Smooth muscle cell (in vitro differentiated cells): ENCODE data around the gene DDR1. TPM values are rescaled to one million over a fixed set of nuclear protein-coding genes. Genes with fewer than 3 reads are reported as not detected.

Experiments used
- DNase-seq: peaks from one replicate; lab custom pipeline; 2025; ENCODE audit not compliant: unreplicated experiment; lab: John Stamatoyannopoulos, UW
- H2AFZ ChIP-seq: fragments of 200-600 bp; sonication (generic); 2 replicates; pipeline ENCODE4 v1.6.0; 2016; ENCODE audit warnings: antibody characterized with exemption, low read depth, mild to moderate bottlenecking
- H3F3A ChIP-seq: fragments of 200-600 bp; sonication (generic); 2 replicates; pipeline ENCODE4 v1.6.0; 2017; ENCODE audit warnings: antibody characterized with exemption, low read depth
- H3K27ac ChIP-seq: fragments of 200-600 bp; sonication (generic); 2 replicates; pipeline ENCODE4 v1.5.1; 2016; ENCODE audit warnings: low read depth, mild to moderate bottlenecking
- H3K27me3 ChIP-seq: fragments of 200-600 bp; sonication (generic); 2 replicates; pipeline ENCODE4 v1.6.1; 2016; ENCODE audit warnings: low read depth, mild to moderate bottlenecking
- H3K36me3 ChIP-seq: fragments of 200-600 bp; sonication (generic); 2 replicates; pipeline ENCODE4 v1.5.1; 2016; ENCODE audit warnings: low read depth
- H3K4me1 ChIP-seq: fragments of 200-600 bp; sonication (generic); 2 replicates; pipeline ENCODE4 v1.5.1; 2016; ENCODE audit warnings: low read depth
- H3K4me2 ChIP-seq: fragments of 200-600 bp; sonication (generic); 2 replicates; pipeline ENCODE4 v1.6.0; 2016; ENCODE audit warnings: mild to moderate bottlenecking
- H3K4me3 ChIP-seq: fragments of 200-600 bp; sonication (generic); 2 replicates; pipeline ENCODE4 v1.5.1; 2016; ENCODE audit warnings: mild to moderate bottlenecking
- H3K79me2 ChIP-seq: fragments of 200-600 bp; sonication (generic); 2 replicates; pipeline ENCODE4 v1.6.0; 2016; ENCODE audit warnings: low read depth, mild to moderate bottlenecking
- H3K9ac ChIP-seq: fragments of 200-600 bp; sonication (generic); 2 replicates; pipeline ENCODE4 v1.6.0; 2016; ENCODE audit warnings: low read depth
- H3K9me3 ChIP-seq: fragments of 200-600 bp; sonication (generic); replicated peaks from 2 replicates; pipeline ENCODE4 v1.5.1; 2016; ENCODE audit warnings: low read depth
- H4K20me1 ChIP-seq: fragments of 200-600 bp; sonication (generic); 2 replicates; pipeline ENCODE4 v1.6.0; 2016; ENCODE audit warnings: low read depth
- CTCF ChIP-seq: fragments of 200-600 bp; sonication (generic); IDR thresholded peaks from 2 replicates; pipeline ENCODE4 v1.5.1; 2017; ENCODE audit warnings: borderline replicate concordance, mild to moderate bottlenecking, antibody characterized with exemption; ENCODE audit not compliant: insufficient read depth, poor library complexity, severe bottlenecking
- whole genome bisulfite sequencing: methylation state at CpG from one replicate; pipeline ENCODE4 v1.1.7; 2016; ENCODE audit warnings: low lambda C conversion rate; 5-methylcytosine and 5-hydroxymethylcytosine counted together
- polyA plus RNA-seq: library from polyadenylated mRNA; unstranded; fragments of >200 nt; fragmentation: Nextera tagmentation; extraction: Ambion mirVana; gene quantifications from 2 replicates; pipeline ENCODE4 v1.2.1, GENCODE V29; 2016
- total RNA-seq: library from RNA; depleted of rRNA; stranded (reverse); fragments of >200 nt; gene quantifications from 2 replicates; pipeline ENCODE4 v1.2.3, GENCODE V29; 2014

DDR1 gene
- total and polyA plus RNA-seq, 2 experiments from 2014 or later, result 23.8 to 82.6 TPM

- H3K4me3 ChIP-seq, result no peak overlapping the region
- no peak overlapping the region for H3K27ac ChIP-seq
- H3F3A ChIP-seq, result peaks cover 18% of the 10 kb centered on the region
- H4K20me1 ChIP-seq, result peaks cover 9% of the 10 kb centered on the region
- TF ChIP-seq CTCF, result no peak
- no peak overlapping the region for H3K9ac ChIP-seq
- peak overlapping the region; percentile 72 for H3K4me2 ChIP-seq
- peak overlapping the region; percentile 71 for H2AFZ ChIP-seq
- no peak for DNase-seq
- no peaks in the 10 kb centered on the region for H3K27me3 ChIP-seq
- H3K4me1 ChIP-seq, result peaks cover 46% of the 10 kb centered on the region
- peaks cover 14% of the 10 kb centered on the region for H3K79me2 ChIP-seq
- H3K36me3 ChIP-seq, result no peaks in the 10 kb centered on the region
- no peaks in the 10 kb centered on the region for H3K9me3 ChIP-seq
- WGBS, result 34% methylated on average over 16 of the region's 16 CpGs
These were observed 3.5 kb upstream of the DDR1 start for GRCh38 chr6:30880698-30881252.

- Histone ChIP-seq H3K9ac (no peak overlapping the region), H3K27ac (peak overlapping the region; percentile 79), H3K4me1 (peaks cover 49% of the 10 kb centered on the region), H3K4me3 (no peak overlapping the region), H4K20me1 (peaks cover 14% of the 10 kb centered on the region), H3K4me2 (peak overlapping the region; percentile 96), H3K79me2 (peaks cover 19% of the 10 kb centered on the region), H3F3A (peaks cover 19% of the 10 kb centered on the region), H3K36me3 (no peaks in the 10 kb centered on the region), H3K9me3 (no peaks in the 10 kb centered on the region), H3K27me3 (no peaks in the 10 kb centered on the region), H2AFZ (peak overlapping the region; percentile 12)
- no peak for DNase-seq
- 32% methylated on average over 14 of the region's 14 CpGs for WGBS
- no peak for TF ChIP-seq CTCF
These were observed 2.7 kb upstream of the DDR1 start for GRCh38 chr6:30881392-30882203.

GRCh38 chr6:30882204-30882758 is 2.0 kb upstream of the DDR1 start:
- no peaks in the 10 kb centered on the region for H3K9me3 ChIP-seq

More at GRCh38 chr6:30882204-30882758, 2.0 kb upstream of the DDR1 start:
- Histone ChIP-seq H3K27ac (peak overlapping the region; percentile 79), H3K4me3 (no peak overlapping the region), H3K4me1 (peaks cover 56% of the 10 kb centered on the region), H3K36me3 (no peaks in the 10 kb centered on the region), H3F3A (peaks cover 17% of the 10 kb centered on the region), H2AFZ (no peak overlapping the region), H3K27me3 (no peaks in the 10 kb centered on the region), H4K20me1 (peaks cover 19% of the 10 kb centered on the region), H3K9ac (peak overlapping the region; percentile 28), H3K79me2 (peaks cover 26% of the 10 kb centered on the region), H3K4me2 (peak overlapping the region; percentile 96)
- TF ChIP-seq CTCF, result no peak
- WGBS, result 6% methylated on average over 8 of the region's 8 CpGs
- DNase-seq, result no peak
